GM20000 (cell line): ENCODE measurements around the gene ACOX3.
"Not testable (repeated sequence)": the region's sequence is repeated elsewhere in the genome, so short reads cannot be mapped to it uniquely, and the experiment has no call there.

Source experiments
- DNase-seq: peaks from one replicate; pipeline ENCODE4 v3.0.0; 2012; ENCODE audit warnings: low spot score
- TF ChIP-seq, protein P1 (sequence below): IDR thresholded peaks from 2 replicates; pipeline ENCODE4 v1.5.1; 2012; ENCODE audit warnings: mild to moderate bottlenecking, control low read depth; ENCODE audit errors: extremely low read depth, missing control alignments

ACOX3 gene

DNA sequence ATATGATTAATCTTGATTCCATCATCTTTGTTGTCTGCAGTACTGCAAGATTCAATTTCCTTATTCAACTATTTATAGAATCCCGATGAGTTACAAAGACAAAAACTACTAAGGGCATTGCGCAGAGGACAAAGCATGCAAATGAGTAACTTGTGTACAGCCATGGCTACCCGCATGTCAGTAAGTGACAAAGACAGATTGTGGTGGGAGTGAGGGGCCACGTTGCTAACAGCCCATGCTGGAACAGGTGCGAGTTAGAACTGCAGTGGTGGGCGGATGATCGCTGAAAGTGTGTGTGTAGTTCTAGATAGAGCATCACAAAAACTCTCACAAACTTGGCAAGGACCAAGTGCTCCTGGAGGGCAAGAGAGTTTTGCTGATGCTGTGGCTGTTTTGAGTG is 49.5 kb downstream of the ACOX3 start:
- no peak for DNase-seq

DNA sequence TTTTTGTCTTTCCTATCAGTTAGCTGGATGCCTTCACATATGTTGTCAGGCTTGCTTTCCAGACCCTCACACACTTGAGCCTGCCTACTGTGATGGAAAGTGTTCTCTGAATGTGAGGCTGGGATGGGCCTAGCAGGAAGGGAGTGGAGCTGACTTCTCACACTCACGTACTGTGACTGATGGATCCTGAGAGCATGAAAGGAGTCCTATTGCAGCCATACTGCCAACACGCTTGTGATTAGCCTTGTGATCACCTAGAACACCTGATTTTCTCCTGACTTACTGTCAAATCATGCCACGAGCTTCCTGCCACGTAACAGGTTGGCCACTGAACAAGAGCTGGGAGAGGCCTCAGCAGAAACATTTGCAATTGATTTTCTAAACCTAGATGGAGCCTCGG is 49.9 kb downstream of the ACOX3 start:
- no peak for DNase-seq
- TF ChIP-seq, protein P1, sequence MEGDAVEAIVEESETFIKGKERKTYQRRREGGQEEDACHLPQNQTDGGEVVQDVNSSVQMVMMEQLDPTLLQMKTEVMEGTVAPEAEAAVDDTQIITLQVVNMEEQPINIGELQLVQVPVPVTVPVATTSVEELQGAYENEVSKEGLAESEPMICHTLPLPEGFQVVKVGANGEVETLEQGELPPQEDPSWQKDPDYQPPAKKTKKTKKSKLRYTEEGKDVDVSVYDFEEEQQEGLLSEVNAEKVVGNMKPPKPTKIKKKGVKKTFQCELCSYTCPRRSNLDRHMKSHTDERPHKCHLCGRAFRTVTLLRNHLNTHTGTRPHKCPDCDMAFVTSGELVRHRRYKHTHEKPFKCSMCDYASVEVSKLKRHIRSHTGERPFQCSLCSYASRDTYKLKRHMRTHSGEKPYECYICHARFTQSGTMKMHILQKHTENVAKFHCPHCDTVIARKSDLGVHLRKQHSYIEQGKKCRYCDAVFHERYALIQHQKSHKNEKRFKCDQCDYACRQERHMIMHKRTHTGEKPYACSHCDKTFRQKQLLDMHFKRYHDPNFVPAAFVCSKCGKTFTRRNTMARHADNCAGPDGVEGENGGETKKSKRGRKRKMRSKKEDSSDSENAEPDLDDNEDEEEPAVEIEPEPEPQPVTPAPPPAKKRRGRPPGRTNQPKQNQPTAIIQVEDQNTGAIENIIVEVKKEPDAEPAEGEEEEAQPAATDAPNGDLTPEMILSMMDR = no peak

More for the DNA sequence above, 49.5 kb downstream of the ACOX3 start:
- TF ChIP-seq, protein P1 = no peak

DNA sequence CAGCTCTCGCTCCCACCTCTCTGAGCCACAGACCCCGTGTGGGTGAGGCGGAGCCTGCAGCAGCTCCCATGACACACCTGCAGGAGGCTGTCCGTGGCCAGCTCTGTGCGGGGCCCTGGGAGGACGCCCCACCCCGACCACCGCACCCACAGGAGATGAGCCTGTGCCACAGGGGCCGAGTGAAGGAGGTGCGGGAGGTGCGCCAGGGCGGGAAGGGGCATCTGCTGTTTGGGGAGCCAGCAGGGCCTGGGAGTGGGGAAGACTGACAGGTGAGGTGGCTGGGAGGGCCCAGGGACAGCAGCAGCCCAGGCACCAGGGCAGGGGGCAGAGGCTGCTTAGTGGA is 52.0 kb downstream of the ACOX3 start:
- no peak for DNase-seq
- TF ChIP-seq, protein P1 = no peak

DNA sequence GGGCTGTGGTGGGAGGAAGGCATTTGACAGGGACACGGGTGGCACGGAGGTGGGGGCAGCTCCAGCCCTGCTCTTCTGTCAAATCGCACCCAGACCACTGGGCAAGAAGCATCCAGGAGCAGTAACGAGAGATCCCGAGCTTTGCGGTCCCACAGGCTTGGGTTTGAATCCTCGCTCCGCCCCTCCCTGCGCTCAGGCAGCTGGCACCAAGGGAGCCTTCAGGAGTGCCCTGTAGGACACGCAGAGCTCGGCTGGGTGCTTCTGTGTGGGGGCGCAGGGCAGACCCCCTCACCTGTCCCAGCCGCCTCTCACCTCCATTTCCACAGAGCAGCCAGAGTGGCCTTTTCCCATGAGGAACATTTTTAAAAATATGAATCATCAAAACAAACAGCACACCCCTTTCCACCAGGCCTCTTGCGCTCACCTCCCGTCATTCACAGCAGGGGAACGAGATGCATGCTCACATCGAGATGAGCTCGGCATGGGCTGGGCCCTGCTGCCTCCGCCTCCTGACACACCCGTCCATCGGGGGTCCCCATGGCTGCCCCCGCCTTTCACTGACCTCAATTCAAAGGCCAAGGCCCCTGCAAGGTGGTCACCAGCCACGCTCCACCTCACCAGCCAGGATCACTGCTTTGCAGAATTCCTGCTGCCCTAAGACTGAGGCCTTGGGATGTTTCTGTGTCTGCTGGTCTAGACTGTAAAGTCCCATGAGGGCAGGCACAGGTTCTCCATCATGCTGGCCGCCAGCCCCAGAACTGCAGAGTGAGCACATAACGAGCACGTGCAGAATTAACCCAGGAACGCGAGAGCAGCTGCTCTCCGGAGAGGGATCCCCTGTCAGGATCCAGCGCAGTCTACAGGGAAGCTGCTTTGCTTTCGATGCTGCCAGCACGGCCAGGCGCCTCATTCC is 52.7 kb downstream of the ACOX3 start:
- TF ChIP-seq, protein P1 = no peak

DNA sequence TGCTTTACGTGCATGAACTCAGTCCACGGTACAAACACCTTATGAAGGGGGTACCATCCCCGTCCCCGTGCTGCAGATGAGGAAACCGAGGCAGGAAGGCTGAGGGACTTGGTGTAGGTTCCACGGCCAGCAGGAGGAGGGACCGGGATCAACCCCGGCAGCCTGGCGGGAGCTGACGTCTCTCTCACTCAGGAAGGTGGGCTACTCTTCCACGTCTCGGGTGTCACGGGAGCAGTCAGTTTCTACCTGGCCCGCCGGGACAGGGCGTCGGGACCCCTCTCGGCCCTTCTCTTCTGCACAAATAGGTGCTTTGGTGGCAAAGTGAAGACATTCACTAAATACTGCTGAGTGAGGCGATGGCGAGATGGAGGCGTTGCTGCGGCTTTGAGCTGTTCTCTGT is 53.3 kb downstream of the ACOX3 start:
- DNase-seq = no peak
- TF ChIP-seq, protein P1 = no peak

More for the DNA sequence above, 52.7 kb downstream of the ACOX3 start:
- no peak for DNase-seq

DNA sequence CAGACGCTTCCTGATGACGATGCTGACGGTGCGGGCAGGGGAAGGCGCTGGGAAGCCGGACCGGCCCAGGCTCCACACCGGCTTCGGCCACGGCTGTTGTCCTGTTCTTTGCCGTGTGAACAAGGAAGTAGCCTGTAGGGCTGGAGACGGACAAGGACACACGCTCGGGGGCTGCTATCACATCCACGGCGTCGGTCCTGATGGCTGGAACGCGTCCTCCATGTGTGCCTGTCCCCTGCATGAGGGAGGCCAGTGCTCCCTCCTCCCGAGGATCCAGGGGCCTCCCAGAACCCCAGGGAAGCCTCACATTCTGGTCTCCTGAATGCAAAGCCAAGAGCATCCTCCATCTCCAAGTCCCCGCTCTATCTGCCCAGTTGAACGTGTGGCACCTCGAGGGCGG is 53.8 kb downstream of the ACOX3 start:
- TF ChIP-seq, protein P1 = no peak
- no peak for DNase-seq

DNA sequence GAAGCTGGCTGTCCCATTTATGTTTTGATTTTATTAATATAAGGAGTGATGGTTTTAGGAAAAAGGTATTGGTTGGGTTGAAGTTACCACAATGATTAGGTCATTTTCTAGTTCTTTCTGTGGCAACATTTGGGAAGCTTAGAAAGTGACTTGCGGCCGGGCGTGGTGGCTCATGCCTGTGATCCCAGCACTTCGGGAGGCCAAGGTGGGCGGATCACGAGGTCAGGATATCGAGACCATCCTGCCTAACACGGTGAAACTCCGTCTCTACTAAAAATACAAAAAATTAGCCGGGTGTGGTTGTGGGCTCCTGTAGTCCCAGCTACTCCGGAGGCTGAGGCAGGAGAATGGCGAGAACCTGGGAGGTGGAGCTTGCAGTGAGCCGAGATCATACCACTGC is 54.4 kb downstream of the ACOX3 start:
- not testable (repeated sequence) for DNase-seq

DNA sequence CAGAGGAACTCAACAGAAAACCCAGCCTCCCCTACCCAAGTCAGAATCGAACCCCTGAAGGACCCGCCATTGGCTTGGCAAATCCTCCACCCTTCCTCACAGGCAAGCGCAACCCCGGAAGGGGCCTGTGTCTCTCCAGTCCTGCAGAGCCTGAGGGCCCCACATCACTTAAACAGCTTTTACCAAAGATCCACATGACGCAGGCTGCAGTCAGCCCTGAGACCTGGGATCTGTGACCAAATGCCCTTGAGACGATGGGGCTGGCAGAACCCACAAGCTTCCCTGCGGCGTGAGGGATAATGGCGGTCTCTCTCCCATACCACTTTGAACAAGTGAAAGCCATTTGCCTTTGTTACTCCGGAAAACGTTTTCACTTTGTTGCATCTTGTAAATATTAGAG is 54.9 kb downstream of the ACOX3 start:
- no peak for DNase-seq
- TF ChIP-seq, protein P1 = no peak
